ENCODE data around the gene URGCP. TPM values are rescaled to one million over a fixed set of nuclear protein-coding genes. Genes with fewer than 3 reads are reported as not detected.

Gene URGCP
- 10 to 100 TPM; 33.4 to 47.9 (median 39.2) TPM for total RNA-seq

- peak; percentile 84 for ATAC-seq
- WGBS, 2 donors (ENCODE audit: low coverage in 1 of 2) = 0 to 4% methylated on average over 1 to 4 of the region's 73 CpGs
- H3K4me1 ChIP-seq = peaks cover 3 to 51% (median 17%) of the 10 kb centered on the region in 3 donors
- H3K4me3 ChIP-seq = peak within 1 kb of the TSS; percentile 74 to 85
- peak in 1 of 2 donors; percentile 32 for TF ChIP-seq POLR2A (IDR thresholded peaks at IDR 0.05)
- no peak for TF ChIP-seq CTCF (IDR thresholded peaks at IDR 0.05)
- H3K36me3 ChIP-seq = no peaks in the 10 kb centered on the region
- peak within 1 kb of the TSS; percentile 56 to 93 (median 92) for H3K27ac ChIP-seq
- no peaks in the 10 kb centered on the region for H3K27me3 ChIP-seq
- no peaks in the 10 kb centered on the region for H3K9me3 ChIP-seq
Observed at GRCh38 chr7:43906331-43907010, at the start of gene URGCP. Gene URGCP, minus strand, starts transcription at chr7:43906596. Its CDS starts 21 bp downstream, at chr7:43906575.

- Histone ChIP-seq H3K27ac (no peak overlapping the region), H3K27me3 (no peaks in the 10 kb centered on the region), H3K36me3 (peaks cover 0 to 65% of the 10 kb centered on the region in 2 donors), H3K4me1 (no peaks in the 10 kb centered on the region), H3K4me3 (no peak overlapping the region), H3K9me3 (no peaks in the 10 kb centered on the region)
- ATAC-seq = no peak
- TF ChIP-seq CTCF (IDR thresholded peaks at IDR 0.05) (no peak), POLR2A (IDR thresholded peaks at IDR 0.05) (no peak), POLR2AphosphoS5 (IDR thresholded peaks at IDR 0.05) (no peak), EP300 (IDR thresholded peaks at IDR 0.05) (no peak)
- WGBS, 2 donors (ENCODE audit: low coverage in 1 of 2) = 75% methylated on average over 3 of the region's 3 CpGs; no CpG with 5 or more reads in 1 of the 2 donors
Observed at GRCh38 chr7:43956027-43956426, 49.6 kb upstream of the URGCP start.

GRCh38 chr7:43954524-43955228 is 48.3 kb upstream of the URGCP start:
- Histone ChIP-seq H3K4me1 (no peaks in the 10 kb centered on the region), H3K27me3 (no peaks in the 10 kb centered on the region), H3K9me3 (no peaks in the 10 kb centered on the region), H3K36me3 (peaks cover 0 to 69% of the 10 kb centered on the region in 2 donors), H3K4me3 (no peak overlapping the region), H3K27ac (no peak overlapping the region)
- 40 to 48% methylated on average over 1 to 3 of the region's 3 CpGs for WGBS, 2 donors (ENCODE audit: low coverage in 1 of 2)
- peak in 1 of 4 experiments; percentile 10 for TF ChIP-seq CTCF (IDR thresholded peaks at IDR 0.05)
- TF ChIP-seq POLR2A (IDR thresholded peaks at IDR 0.05) = no peak
- no peak for ATAC-seq

- Histone ChIP-seq H3K4me1 (no peaks in the 10 kb centered on the region), H3K9me3 (no peaks in the 10 kb centered on the region), H3K4me3 (no peak overlapping the region), H3K27me3 (no peaks in the 10 kb centered on the region), H3K36me3 (peaks cover 0 to 78% of the 10 kb centered on the region in 2 donors), H3K27ac (no peak overlapping the region)
- TF ChIP-seq POLR2A (IDR thresholded peaks at IDR 0.05) = no peak
- TF ChIP-seq EP300 (IDR thresholded peaks at IDR 0.05) = no peak
- no peak for TF ChIP-seq CTCF (IDR thresholded peaks at IDR 0.05)
- no peak for TF ChIP-seq POLR2AphosphoS5 (IDR thresholded peaks at IDR 0.05)
- no peak for ATAC-seq
- 85 to 100% methylated on average over 2 to 4 of the region's 5 CpGs for WGBS, 2 donors (ENCODE audit: low coverage in 1 of 2)
Observed at GRCh38 chr7:43953071-43953470, 46.7 kb upstream of the URGCP start.

GRCh38 chr7:43952028-43952427 is 45.6 kb upstream of the URGCP start:
- Histone ChIP-seq H3K27me3 (no peaks in the 10 kb centered on the region), H3K27ac (no peak overlapping the region), H3K4me1 (no peaks in the 10 kb centered on the region), H3K36me3 (peaks cover 0 to 89% of the 10 kb centered on the region in 2 donors), H3K4me3 (no peak overlapping the region), H3K9me3 (no peaks in the 10 kb centered on the region)
- TF ChIP-seq CTCF (IDR thresholded peaks at IDR 0.05) = no peak
- no peak for TF ChIP-seq POLR2AphosphoS5 (IDR thresholded peaks at IDR 0.05)
- no peak for TF ChIP-seq POLR2A (IDR thresholded peaks at IDR 0.05)
- no peak for TF ChIP-seq EP300 (IDR thresholded peaks at IDR 0.05)
- no peak for ATAC-seq
- 60 to 67% methylated on average over 1 to 2 of the region's 3 CpGs for WGBS, 2 donors (ENCODE audit: low coverage in 1 of 2)
